HG02970 (cell line): Measurements from ENCODE around the gene NDUFAF7.
"Not testable (repeated sequence)": the region's sequence is repeated elsewhere in the genome, so short reads cannot be mapped to it uniquely, and the experiment has no call there.

Experiments used
- ATAC-seq: cut with Tn5 transposase; IDR thresholded peaks from one replicate; pipeline ENCODE4 v1.9.1; 2021; ENCODE audit warnings: mild to moderate bottlenecking, moderate library complexity, moderate number of reproducible peaks; ENCODE audit not compliant: unreplicated experiment, low FRiP score

NDUFAF7 gene, protein sequence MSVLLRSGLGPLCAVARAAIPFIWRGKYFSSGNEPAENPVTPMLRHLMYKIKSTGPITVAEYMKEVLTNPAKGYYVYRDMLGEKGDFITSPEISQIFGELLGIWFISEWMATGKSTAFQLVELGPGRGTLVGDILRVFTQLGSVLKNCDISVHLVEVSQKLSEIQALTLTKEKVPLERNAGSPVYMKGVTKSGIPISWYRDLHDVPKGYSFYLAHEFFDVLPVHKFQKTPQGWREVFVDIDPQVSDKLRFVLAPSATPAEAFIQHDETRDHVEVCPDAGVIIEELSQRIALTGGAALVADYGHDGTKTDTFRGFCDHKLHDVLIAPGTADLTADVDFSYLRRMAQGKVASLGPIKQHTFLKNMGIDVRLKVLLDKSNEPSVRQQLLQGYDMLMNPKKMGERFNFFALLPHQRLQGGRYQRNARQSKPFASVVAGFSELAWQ

DNA sequence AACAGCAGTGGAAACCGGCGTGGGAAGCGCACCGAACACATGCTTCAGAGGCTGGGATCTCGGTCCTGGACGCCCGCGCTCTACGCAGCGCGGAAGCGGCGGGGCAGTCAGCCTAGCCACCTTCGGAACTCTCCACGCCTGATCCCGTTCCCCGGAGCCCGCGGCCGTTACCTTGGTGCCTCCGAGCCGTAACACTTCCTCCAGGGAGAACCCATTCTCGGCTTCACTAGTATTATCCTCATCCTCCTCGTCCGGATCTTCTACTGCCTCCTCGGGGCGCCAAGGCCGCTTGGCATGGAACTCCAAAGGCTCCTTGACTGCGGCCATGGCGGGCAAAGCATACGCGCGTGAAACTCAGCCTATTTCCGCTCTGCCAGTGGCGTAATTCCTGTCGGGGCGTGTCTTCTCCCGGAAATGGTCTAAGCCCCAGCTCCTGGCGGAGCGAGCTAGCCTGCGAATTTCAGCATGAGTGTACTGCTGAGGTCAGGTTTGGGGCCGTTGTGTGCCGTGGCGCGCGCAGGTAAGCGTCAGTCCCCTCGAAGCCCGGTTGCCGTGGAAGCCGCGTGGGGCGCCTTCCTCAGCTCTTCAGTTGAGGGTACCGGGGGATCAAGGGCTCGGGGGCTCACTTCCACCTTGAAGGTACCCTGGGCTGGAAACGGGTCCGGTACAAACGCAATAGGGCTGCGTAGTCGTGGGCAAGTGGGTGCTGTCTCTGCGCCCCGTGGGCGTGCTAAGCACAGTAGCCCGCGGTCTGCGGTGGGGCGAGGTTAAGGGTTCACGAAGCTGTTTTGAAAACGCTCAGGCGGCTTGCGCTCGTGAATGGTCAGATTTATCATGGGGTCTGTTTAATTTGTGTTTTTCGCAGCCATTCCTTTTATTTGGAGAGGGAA lies at the start of gene NDUFAF7, which contains the start of gene CEBPZ:
TSS of gene NDUFAF7 (plus strand) at position 418 of the 890 bp plus-strand sequence. CDS start at position 466, 48 bp downstream.
TSS of gene CEBPZ (minus strand) at position 356 of the 890 bp plus-strand sequence. CDS start at position 327, 29 bp downstream.
- peak; percentile 93 for ATAC-seq

DNA sequence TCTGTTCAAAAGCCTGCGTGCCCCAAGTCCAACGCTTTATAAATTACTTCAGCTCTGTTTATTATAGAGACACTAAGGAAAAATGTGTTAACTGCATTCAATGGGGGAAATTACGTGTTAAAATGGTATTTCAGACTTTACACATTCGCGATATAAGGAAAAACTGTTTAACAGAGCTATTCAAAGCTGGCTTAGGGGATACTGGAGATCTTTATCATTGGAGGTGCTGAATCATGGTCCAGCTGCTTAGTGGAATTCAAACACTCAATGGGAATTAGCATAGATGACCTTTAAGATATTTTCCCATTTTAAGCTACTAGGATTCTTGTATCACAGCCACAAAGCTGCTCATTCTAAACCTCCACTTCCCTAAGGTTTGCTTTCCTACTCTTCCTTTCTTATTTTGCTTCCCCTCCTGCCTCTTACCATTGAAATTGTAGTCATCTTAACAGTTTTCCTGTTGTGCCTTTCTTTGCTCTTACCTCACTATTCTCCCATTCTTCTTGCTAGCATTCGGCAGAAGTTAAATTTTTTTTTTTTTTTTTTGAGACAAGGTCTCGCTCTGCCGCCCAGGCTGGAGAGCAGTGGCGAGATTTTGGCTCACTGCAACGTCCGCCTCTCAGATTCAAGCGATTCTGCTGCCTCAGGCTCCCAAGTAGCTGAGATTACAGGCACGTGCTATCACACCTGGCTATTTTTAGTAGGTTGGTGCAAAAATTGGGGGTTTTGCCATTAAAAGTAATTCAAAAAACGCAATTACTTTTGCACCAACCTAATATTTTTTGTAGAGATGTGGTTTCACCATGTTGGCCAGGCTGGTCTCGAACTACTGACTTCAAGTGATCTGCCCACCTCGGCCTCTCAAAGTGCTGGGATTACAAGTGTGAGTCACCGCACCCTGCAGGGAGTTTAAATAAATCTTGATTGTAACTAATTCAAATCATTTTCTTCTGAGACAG lies 49.5 kb upstream of the NDUFAF7 start:
- no peak for ATAC-seq

DNA sequence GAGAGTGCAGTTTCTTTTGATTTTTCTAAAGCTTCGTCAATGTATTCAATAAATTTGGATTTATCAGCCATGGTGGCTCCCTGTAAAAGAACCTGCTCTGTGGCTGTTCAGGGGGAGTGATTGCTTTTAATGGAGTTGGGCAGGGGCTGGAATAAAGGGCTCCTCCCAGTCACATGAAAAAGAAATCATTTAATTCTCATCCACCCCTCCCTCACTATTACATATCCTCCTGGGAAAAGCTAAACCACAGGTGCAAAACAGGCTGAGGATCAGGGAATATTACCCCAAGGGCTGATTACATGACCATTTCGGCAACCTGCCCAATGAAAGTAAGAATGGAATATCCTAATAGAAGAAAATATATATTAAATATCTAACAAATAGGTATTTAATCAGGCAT lies 42.9 kb upstream of the NDUFAF7 start, which contains the start of gene SULT6B1:
TSS of gene SULT6B1 (minus strand) at position 101 of the 400 bp plus-strand sequence. CDS start at position 71, 30 bp downstream.
- ATAC-seq, result no peak

DNA sequence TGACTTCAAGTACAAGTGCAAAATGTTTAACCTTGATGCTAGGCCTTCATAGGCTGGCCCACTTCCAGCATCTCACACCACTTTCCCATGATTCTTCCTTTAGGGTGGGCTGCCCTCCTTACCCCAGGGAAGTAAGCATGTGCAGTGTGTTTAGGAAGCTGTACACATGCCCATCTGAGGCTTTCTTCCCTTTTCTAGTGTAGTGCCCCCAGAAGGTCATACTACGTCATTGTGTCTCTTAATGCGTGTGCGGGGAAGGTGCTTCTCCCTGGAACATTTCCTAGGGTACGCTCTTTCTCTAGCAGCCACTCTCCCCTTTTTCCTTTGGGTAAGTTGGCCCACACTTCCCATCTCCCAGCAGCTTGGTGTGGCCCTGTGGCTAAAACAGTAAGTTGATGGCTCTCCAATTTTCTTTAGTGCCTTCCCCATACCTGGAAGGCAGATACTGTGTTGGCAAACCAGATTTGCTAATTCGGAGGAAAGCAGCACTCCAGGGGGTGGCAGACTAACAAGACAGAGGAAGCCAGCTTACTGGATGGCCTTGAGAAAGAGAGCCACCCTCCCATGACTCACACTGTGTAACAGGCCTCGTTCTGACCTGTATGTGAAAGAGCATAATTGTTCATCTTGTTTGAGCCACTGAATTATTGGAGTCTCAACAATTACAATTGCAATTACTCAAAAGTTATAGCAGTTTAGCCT lies 41.9 kb upstream of the NDUFAF7 start:
- no peak for ATAC-seq

DNA sequence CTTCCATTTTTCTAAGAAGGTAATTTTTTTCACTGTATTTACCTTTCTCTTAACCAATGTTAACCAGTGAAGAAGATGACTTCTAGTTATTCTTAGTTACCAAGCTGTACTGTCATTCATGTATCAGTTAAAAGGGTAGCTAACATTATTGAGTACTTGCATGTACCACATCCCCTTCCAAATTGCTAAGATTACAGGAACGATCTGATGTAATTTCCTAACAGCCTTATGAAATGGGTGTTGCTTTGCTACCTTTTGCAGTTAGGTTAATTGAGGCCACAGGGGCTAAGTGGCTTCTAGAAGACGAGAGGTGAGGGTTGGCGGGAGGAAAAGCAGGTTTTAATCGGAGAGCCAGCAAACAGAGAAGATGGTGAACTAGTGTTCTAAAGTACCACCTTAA lies 41.2 kb upstream of the NDUFAF7 start:
- ATAC-seq, result no peak

DNA sequence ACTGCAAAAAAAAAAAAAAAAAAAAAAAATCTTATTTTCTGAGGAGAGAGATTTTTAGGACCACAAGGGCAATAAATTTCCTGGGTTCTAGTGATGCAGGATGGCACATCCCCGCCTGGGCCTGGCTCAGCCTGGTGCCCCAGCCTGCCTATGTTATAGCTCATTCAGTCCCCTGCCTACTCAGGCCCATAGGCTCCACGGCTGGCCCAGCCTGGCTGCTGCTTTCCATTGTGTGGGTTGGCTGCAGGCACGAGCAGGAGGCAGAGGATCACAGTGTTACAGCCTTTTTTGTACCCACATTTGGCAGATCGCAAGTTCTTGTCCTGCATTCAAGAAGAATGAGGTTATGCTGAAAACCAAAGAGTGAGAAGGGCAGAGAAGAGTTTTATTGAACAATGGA lies 40.2 kb upstream of the NDUFAF7 start:
- ATAC-seq, result no peak

DNA sequence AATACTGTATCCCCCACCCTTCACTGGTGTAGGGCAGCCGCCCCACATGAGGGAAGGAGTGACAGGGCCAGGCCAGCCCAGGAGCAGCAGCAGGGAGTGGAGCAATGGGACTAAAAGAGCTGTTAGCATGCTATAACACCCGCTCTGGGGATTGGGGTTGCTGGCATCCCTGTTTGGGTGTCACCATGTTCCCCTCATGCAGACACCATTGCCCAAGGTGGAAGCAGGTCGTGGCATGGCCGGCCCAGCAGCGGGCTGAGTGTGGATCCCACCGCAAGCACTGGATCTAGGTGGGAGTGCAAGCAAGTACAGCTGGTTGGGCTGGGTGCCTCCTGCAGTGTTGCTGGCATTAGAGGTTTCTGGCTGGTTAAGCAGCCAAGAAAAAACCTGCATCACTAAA lies 39.7 kb upstream of the NDUFAF7 start:
- ATAC-seq, result no peak

DNA sequence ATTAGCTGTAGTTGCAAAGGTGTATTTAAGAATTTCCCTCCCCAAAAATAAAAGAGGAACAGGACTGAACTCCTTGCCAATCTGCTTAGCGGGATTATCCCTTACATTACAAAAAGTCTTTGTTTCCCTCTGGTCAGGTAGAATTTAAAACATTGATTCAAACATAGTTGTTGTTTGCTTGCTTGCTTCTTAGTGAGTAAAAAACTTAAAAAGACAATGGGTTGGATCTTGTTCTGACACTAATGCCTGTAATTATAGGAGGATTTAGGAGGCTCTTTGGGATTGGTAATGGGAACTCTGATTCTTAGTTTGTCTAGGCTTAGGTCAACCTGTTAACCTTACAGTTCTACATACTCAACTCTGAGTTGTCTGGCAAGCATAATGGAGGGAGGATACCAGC lies 38.9 kb upstream of the NDUFAF7 start:
- no peak for ATAC-seq

DNA sequence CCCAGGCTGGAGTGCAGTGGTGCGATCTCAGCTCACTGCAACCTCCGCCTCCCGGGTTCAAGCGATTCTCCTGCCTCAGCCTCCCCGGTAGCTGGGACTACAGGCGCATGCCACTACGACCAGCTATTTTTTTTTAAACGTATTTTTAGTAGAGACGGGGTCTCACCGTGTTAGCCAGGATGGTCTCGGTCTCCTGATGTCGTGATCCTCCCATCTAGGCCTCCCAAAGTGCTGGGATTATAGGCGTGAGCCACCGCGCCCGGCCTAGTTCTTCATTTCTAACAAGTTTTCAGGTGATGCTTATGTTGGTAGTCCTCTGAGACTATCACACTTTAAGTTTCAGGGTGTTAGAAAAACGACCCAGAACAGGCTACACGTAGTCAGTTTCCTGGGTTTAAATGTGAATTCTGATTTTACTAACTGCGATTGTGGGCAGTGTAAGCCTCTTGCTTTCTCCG lies 35.6 kb upstream of the NDUFAF7 start:
- not testable (repeated sequence) for ATAC-seq

DNA sequence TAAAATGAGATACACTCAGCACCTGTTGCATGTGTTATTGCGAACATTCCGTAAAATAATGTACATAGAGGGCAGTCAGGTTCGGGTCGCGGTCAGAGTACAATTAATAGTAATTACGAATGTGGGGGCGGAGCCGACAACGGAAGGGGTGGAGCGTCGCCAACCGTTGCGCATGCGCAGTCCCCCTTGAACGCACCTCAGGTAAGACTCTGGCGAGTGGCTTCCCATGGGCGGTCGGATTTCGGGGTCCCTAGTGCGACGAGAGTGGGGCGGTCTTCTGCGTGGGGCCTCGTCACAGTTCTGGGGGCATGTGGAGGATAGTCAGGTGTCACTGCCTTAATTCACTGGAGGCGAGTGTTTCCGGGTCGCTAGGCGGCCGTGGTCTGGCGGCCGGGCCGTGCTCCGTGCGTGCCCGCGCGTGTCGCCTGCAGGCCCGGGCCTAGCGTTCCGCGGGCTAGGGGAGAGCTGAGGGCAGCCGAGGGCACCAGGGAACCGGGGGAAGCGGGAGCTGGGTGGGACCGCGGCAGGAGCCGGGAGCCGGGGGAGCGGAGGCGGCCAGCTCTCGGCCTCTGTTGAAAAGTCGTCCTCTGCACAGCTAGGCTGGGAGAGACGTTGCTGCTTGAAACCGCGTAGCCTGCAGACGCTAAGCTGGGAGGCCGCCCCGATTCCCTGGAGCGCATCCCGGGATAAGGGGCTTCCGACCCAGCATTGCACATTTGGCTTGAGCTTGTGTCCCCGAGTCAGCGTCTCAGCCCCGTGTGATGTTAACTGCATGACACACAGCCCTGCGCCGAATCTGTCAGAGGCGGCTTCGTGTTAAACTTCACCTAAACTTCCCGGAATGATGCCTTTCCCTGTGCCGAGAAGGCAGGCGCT lies 34.9 kb upstream of the NDUFAF7 start, which contains the start of gene CEBPZOS:
TSS of gene CEBPZOS (plus strand) at position 177 of the 876 bp plus-strand sequence. CDS start 3,209 bp downstream, outside the sequence.
- ATAC-seq, result peak; percentile 80

DNA sequence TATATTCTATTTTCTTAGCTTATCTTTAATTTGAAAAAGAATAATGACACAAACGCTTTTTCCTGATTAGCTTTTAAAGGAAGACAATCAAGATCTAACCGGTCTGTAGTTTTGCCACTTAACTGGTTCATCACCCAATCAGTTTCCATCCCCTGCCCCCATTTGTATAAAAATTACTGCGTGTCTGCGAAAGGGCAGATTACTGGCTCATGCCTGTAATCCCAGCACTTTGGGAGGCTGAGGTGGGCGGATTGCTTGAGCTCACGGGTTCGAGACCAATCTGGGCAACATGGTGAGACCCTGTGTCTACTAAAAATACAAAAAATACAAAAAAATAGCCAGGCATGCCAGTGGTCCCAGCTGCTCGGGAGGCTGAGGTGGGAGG lies 32.8 kb upstream of the NDUFAF7 start:
- ATAC-seq, result no peak

DNA sequence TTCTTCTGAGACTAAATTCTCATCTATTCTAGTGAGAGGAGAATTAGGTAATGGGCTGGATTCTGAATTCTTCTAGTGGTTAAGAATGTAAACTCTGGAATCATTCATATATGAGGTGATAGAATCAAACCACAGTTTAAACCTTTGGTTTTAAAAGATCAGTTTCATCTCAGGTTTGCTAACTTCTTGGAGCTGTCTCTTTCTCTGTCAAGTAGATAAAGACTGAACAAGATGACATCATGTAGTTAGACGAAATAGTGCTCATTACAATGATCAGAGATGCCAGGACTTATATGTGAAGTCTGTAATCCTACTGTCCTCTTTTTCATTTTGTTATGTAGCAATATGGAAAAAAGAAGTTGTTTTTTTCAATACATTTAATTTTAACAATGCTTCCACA lies 30.2 kb upstream of the NDUFAF7 start:
- no peak for ATAC-seq

DNA sequence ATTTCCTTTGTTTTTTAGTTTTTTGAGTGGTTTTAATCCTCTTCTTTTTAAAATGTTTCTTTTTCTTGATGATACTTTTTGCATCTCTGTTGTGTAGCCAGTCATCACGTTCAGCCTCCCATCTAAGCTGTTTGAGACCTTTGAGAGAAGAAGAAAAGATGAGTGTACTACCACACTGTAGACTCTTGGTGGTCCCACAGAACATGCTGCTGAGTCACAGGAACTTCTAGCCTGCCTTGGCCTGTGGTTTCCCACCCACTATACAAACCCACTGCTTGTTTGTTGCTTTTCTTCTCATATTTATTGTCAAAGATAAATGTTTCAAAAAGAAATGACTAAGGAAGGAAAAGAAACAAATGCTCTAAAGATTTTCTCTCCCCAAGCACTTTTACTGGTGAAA lies 29.7 kb upstream of the NDUFAF7 start:
- no peak for ATAC-seq

DNA sequence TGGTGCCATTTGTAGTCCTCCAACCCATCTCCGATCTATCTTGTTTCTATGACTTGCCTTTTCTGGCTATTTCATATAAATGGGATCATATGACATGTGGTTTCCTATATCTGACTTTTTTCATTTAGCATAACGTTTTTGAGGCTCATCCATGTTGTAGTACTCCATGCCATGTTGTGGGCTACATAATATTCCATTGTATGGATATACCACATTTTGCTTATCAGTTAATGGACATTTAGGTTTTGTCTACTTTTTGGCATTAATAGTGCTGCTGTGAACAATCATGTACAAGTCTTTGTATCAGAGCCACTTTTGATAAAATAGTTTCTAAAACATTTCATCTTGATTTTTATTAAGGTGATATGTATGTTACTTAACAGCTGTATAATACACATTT lies 27.8 kb upstream of the NDUFAF7 start:
- ATAC-seq, result no peak

DNA sequence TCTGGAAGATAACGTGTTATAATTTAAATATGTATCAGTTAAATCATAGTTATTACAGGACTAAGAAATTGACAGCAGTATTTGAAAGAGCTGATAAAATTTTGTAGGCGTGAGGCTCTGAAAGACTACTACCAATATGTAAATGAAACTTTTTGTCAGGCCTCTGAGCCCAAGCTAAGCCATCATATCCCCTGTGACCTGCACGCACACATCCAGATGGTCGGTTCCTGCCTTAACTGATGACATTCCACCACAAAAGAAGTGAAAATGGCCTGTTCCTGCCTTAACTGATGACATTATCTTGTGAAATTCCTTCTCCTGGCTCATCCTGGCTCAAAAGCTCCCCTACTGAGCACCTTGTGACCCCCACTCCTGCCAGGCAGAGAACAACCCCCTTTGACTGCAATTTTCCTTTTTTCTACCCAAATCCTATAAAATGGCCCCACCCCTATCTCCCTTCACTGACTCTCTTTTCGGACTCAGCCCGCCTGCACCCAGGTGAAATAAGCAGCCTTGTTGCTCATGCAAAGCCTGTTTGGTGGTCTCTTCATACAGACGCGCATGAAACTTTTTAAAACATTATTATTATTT lies 26.3 kb upstream of the NDUFAF7 start:
- ATAC-seq, result not testable (repeated sequence)

DNA sequence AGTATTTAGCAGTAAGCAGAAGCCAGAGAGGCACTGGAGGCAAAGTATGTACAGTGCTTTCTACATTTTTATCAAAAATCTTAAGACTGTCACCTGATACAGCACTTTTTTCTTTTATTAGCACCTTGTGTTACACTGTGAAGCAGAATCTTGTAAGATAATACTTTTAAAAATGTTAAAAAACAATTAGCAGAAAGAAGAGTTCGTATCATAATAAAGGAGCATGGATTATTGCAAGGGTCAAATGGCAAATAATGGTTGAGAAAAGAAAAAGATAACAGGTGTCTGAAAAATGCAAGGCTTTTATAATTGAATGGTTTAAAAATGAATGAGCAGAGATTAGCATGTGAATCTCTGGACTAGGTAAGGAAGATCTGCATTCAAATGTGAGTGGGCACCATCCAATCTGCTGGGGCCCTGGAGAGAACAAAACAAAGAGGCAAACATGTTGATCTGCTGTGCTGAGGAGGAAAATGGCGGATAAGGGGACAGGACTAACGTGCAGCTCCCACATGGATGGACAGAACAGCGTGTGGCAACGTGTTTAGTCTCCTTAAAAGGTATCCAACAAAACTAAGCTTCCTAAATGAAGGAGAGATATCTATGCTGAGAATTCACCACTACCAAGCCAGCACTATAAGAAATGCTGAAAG lies 25.6 kb upstream of the NDUFAF7 start:
- no peak for ATAC-seq

DNA sequence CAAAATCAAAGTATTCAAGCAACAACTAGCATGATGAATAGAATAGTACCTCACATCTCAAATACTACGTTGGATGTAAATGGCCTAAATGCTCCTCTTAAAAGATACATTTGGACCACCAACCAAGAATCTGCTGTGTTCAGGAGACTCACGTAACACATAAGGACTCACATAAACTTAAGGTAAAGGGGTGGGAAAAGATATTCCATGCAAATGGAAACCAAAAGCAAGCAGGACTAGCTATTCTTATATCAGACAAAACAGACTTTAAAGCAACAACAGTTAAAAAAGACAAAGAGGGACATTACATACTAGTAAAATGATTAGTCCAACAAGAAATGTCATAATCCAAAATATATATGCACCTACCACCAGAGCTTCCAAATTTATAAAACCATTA lies 24.7 kb upstream of the NDUFAF7 start:
- ATAC-seq, result not testable (repeated sequence)
